ENCODE measurements around the gene SPI1.

SPI1 gene

DNA sequence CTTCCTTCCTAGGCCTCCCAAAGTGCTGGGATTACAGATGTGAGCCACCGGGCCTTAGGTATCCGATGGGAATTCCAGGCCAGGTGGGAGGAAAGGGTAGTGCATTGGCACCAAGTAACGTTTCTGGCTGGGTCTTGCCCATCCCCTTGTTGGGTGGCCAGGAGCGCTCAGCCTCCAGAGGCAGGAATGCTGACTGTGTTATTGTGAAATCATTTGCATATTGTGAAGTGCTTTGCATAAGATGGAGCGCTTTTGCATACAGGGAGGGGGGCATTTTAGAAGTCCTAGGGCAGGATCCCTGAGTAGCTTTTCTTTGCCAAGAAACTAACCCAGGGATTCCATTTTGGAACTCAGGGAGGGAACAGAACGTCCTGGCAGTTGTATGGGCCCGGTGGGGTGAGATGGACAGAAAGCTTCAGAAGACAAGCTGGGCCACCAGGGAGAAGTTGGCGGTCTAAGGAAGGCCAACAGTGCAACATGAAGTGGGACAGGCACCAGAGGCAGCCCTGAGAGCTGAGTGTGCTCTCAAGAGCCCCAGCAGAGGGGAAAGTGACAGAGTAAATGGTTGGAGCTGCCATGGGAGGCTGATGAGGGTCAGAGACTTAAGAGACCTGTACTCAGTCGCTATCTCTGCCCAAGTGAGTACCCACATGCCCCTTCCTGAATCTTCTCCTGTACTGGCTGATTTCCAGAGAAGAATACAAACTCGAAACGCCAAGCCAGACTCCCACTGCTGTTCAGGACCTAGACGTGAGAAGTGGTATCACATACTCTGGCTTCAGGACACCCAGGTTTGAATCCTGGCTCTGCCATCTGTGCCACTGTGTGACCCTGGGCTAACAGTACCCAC is 28.8 kb upstream of the SPI1 start:
- no peak for DNase-seq (ENCODE audit: insufficient read length, low spot score)
- peak; percentile 76 for FAIRE-seq
- TF ChIP-seq TAF1 (IDR thresholded peaks at IDR 0.05; ENCODE audit: low read depth, low read length) (no peak), PAX5 (IDR thresholded peaks at IDR 0.05; ENCODE audit: insufficient read depth, low read length, severe bottlenecking) (no peak), SPI1 (IDR thresholded peaks at IDR 0.05; ENCODE audit: low read depth, low read length) (no peak), POU2F2 (IDR thresholded peaks at IDR 0.05; ENCODE audit: low read depth, low read length) (peak; percentile 85)

DNA sequence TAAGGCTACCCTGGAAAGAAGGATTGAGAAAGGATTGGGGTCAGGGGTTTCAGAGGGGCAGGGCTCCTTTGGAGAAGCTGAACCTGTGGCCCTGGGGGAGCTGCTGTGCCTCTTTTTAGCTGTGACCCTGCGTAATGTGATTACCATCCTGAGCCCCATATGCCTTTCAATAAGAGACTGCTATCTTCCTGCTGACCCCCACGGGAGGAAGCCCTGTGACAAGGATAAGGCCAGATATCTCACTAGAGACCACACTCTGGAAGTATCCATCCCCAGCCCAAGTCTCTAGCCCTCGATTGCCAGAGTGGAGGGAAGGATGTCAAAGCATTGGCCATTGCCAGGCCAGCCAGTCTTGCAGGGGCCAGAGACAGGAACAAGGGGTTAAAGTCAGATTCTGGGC is 25.2 kb upstream of the SPI1 start:
- FAIRE-seq: no peak
- no peak for DNase-seq (ENCODE audit: insufficient read length, low spot score)
- TF ChIP-seq POU2F2 (IDR thresholded peaks at IDR 0.05; ENCODE audit: low read depth, low read length) (no peak), TAF1 (IDR thresholded peaks at IDR 0.05; ENCODE audit: low read depth, low read length) (no peak), SPI1 (IDR thresholded peaks at IDR 0.05; ENCODE audit: low read depth, low read length) (no peak), POLR2A (IDR thresholded peaks at IDR 0.05; ENCODE audit: low read depth, low read length) (no peak), POLR2AphosphoS5 (IDR thresholded peaks at IDR 0.05; ENCODE audit: low read depth, low read length) (no peak), PAX5 (IDR thresholded peaks at IDR 0.05; ENCODE audit: insufficient read depth, low read length, severe bottlenecking) (no peak)

DNA sequence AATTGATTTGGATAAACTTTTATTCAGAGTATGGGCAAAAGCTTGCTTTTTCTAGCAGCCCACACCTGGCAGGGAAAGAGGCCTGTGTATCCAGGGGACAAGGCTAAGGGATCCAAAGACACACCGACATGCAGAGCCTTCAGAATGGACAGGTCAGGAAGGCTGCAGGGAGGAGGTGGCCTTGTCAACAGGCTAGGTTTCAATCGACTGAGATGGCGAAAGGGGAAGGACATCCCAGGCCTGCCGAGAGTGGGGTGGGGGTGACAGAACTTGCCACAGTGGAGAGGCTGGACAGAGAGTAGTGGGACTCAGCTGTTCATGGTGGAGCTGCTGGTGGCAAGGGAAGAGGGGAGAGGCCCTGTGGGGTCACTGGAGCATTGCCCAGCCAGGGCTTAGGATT is 24.8 kb upstream of the SPI1 start:
- TF ChIP-seq SPI1 (IDR thresholded peaks at IDR 0.05; ENCODE audit: low read depth, low read length) (no peak), PAX5 (IDR thresholded peaks at IDR 0.05; ENCODE audit: insufficient read depth, low read length, severe bottlenecking) (no peak), POU2F2 (IDR thresholded peaks at IDR 0.05; ENCODE audit: low read depth, low read length) (no peak), TAF1 (IDR thresholded peaks at IDR 0.05; ENCODE audit: low read depth, low read length) (no peak), POLR2AphosphoS5 (IDR thresholded peaks at IDR 0.05; ENCODE audit: low read depth, low read length) (no peak), POLR2A (IDR thresholded peaks at IDR 0.05; ENCODE audit: low read depth, low read length) (no peak)
- FAIRE-seq: no peak
- no peak for DNase-seq (ENCODE audit: insufficient read length, low spot score)

DNA sequence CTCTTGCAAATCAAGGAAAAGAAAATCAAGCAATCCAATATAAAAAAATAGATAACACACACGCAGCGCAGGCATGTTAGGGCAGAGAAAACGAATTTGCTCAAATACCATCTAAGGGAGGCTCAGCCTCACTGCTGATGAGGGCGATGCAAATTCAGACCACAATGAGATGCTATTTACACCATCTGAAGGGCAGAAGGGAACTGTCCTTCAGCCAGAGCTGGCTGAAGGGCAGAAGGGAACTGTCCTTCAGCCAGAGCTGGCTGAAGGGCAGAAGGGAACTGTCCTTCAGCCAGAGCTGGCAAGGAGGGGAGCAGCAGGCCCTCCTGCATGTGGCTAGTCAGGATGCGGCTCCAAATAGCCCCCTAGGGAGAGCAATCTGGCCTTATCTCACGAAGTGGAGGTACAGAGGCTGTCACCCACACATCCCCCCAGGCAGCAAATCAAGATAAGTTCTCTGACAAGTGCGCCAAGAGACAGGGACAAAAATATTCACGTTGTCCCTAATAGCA is 22.5 kb upstream of the SPI1 start:
- TF ChIP-seq TAF1 (IDR thresholded peaks at IDR 0.05; ENCODE audit: low read depth, low read length) (no peak), POU2F2 (IDR thresholded peaks at IDR 0.05; ENCODE audit: low read depth, low read length) (peak; percentile 59; the same call in 1 of the 2 replicates)
- DNase-seq (ENCODE audit: insufficient read length, low spot score) (no peak), FAIRE-seq (peak; percentile 87)

DNA sequence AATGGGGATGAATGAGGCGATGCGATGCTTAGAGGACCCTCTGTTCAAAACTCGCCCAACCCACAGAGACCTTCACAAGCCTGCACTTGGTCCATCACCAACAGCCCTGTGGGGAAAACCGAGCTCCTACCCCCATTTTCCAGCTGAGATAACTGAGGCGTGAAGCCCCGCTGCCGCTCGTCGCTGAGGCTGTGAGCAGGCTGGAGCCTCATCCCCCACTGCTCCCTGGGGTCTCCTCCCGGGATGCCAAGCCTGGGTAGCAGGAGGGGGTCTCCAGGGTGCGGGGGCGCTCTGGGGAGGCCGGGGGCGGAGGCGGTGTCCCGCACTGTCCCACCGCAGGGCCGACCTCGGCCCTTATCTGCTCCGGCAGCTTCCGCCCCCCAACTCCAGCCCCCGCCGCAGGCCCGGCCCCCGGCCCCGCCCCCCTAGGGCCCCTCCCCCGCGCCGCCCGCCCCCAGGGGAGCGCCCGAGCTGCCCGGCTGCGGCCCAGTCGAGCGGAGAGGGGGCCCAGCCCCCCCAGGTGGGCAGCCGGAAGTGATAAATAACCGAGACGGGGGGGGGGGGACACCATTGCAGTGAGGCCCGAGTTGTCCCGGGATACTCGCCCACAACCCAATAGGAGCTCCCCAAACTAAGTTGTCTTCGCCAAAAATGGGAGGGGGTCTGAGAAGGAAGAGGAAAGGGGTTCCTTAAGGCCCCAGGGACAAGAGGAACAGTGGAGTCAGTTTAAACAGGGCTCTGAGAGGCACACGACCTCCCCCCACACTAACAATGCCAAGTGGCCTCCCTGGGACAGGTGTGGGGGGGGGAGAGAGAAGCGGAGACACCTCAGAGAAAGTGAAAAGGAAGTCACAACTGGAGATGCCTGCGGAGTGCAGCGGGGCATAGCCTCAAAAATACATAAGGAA is 21.8 kb upstream of the SPI1 start:
- FAIRE-seq (peak; percentile 33), DNase-seq (ENCODE audit: insufficient read length, low spot score) (peak; percentile 67)
- TF ChIP-seq PAX5 (IDR thresholded peaks at IDR 0.05; ENCODE audit: insufficient read depth, low read length, severe bottlenecking) (peak; percentile 45), POU2F2 (IDR thresholded peaks at IDR 0.05; ENCODE audit: low read depth, low read length) (no peak)

DNA sequence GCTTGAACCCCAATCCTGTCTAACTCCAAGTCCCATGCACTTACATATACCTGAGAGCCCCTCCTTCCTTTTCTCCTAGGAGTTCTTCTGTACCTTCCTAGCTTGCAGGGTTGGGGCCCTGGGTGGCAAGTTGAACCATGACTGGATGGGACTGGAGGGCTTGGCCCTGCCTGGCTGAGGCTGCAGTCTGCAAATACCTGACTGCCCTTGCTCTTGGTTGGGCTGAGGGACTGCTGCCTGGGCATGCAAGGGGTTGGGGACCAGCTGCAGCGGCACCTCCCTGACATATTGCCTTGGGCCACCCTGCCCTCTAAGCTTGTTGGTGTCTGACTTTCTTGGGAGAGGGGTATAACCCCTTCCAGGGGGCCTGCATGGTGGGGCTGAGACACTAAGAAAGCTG is 20.2 kb upstream of the SPI1 start:
- no peak for DNase-seq (ENCODE audit: insufficient read length, low spot score)
- TF ChIP-seq POU2F2 (IDR thresholded peaks at IDR 0.05; ENCODE audit: low read depth, low read length) (no peak), SPI1 (IDR thresholded peaks at IDR 0.05; ENCODE audit: low read depth, low read length) (no peak), TAF1 (IDR thresholded peaks at IDR 0.05; ENCODE audit: low read depth, low read length) (no peak), PAX5 (IDR thresholded peaks at IDR 0.05; ENCODE audit: insufficient read depth, low read length, severe bottlenecking) (no peak), POLR2A (IDR thresholded peaks at IDR 0.05; ENCODE audit: low read depth, low read length) (no peak), POLR2AphosphoS5 (IDR thresholded peaks at IDR 0.05; ENCODE audit: low read depth, low read length) (no peak)
- no peak for FAIRE-seq

DNA sequence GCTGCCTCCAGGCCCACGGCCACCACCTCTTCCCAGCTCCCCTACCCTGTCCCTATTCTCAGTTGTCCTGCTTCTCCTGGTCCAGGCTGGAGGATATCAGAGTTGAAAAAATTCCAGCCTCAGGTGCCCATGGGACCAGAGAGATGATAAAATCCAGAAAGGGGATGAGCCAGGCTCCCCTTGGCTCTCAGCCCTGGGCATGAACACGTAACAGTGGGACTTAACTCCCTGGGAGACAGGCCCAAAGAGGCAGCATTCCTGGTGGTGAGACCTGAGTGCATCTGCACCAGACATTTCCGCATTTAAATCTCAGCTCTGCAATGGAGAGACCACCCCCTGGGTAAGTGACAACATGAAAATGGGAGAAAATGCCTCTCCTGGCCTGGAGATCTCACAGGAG is 19.7 kb upstream of the SPI1 start:
- FAIRE-seq: no peak
- no peak for DNase-seq (ENCODE audit: insufficient read length, low spot score)
- TF ChIP-seq POLR2A (IDR thresholded peaks at IDR 0.05; ENCODE audit: low read depth, low read length) (no peak), POU2F2 (IDR thresholded peaks at IDR 0.05; ENCODE audit: low read depth, low read length) (no peak), SPI1 (IDR thresholded peaks at IDR 0.05; ENCODE audit: low read depth, low read length) (no peak), POLR2AphosphoS5 (IDR thresholded peaks at IDR 0.05; ENCODE audit: low read depth, low read length) (no peak), PAX5 (IDR thresholded peaks at IDR 0.05; ENCODE audit: insufficient read depth, low read length, severe bottlenecking) (no peak), TAF1 (IDR thresholded peaks at IDR 0.05; ENCODE audit: low read depth, low read length) (no peak)

DNA sequence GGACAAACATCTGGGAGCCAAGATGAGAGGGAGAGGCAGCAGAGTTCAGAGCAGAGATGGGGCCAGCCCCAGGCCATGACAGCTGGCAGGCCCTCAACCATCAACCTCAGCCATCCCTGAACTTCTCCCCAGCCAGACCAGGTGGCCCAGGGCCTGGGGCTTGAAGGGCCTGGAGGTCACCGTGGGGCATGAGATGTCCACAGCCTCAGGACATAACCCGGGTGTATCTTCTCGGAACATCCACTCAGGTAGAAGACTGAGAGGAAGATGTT is 17.6 kb upstream of the SPI1 start:
- DNase-seq (ENCODE audit: insufficient read length, low spot score) (no peak), FAIRE-seq (no peak)
- TF ChIP-seq TAF1 (IDR thresholded peaks at IDR 0.05; ENCODE audit: low read depth, low read length): no peak
- no peak for TF ChIP-seq POU2F2 (IDR thresholded peaks at IDR 0.05; ENCODE audit: low read depth, low read length)
- no peak for TF ChIP-seq POLR2A (IDR thresholded peaks at IDR 0.05; ENCODE audit: low read depth, low read length)
- TF ChIP-seq PAX5 (IDR thresholded peaks at IDR 0.05; ENCODE audit: insufficient read depth, low read length, severe bottlenecking): no peak
- TF ChIP-seq POLR2AphosphoS5 (IDR thresholded peaks at IDR 0.05; ENCODE audit: low read depth, low read length): no peak
- no peak for TF ChIP-seq SPI1 (IDR thresholded peaks at IDR 0.05; ENCODE audit: low read depth, low read length)

DNA sequence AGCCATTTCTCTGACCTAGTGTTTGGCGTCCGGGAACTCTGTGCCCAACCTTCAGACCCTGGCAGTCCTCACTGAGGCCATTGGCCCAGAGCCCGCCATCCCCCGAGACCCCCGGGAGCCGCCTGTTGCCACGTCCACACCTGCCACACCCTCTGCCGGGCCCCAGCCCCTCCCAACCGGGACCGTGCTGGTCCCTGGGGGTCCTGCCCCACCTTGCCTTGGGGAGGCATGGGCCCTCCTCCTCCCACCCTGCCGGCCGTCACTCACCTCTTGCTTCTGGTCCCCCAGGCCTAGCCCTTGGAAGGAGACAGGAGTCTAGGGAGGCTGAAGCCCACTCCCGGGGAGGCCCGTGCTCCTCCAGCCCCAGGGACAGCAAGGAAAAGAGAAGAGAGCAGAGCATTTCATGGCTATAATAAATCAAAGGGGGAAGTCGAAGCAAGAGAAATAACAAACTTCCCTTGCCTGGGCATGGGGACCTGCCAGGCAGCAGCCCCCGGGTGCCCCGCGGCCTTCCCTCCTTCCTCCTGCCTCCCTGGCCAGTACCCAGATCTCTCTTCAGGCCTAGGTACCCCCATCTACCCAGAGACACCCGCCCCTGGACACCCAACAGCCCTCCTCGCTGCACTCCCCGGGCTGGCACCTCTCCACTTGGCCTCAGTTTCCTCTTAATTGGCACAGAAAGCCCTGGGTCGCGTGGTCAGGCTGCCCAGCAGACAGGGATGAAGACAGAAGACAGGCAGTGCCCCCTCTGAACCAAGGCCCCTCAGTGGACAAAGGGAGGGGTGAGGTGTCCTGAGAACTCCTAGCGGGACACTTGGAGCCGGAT is 17.1 kb upstream of the SPI1 start:
- FAIRE-seq (peak; percentile 35), DNase-seq (ENCODE audit: insufficient read length, low spot score) (no peak)
- TF ChIP-seq POLR2AphosphoS5 (IDR thresholded peaks at IDR 0.05; ENCODE audit: low read depth, low read length): no peak
- no peak for TF ChIP-seq TAF1 (IDR thresholded peaks at IDR 0.05; ENCODE audit: low read depth, low read length)
- no peak for TF ChIP-seq POLR2A (IDR thresholded peaks at IDR 0.05; ENCODE audit: low read depth, low read length)
- no peak for TF ChIP-seq SPI1 (IDR thresholded peaks at IDR 0.05; ENCODE audit: low read depth, low read length)
- TF ChIP-seq POU2F2 (IDR thresholded peaks at IDR 0.05; ENCODE audit: low read depth, low read length): no peak
- no peak for TF ChIP-seq PAX5 (IDR thresholded peaks at IDR 0.05; ENCODE audit: insufficient read depth, low read length, severe bottlenecking)

Data from GM12891 (cell line).